Stimulated activated naive CD8-positive, alpha-beta T cell treated with anti-CD3 and anti-CD28 coated beads, Interleukin-15, Interleukin-2, amounts not matched to agents 100 ng/mL and 50 ng/mL, for 24 hours (primary cell): Measurements from ENCODE around the gene CASZ1.

ENCODE experiments used
- H3K27ac Mint-ChIP-seq: one replicate; pipeline ENCODE4 v1.8.0; 2021; ENCODE audit warnings: mild to moderate bottlenecking, mixed read lengths
- H3K27me3 Mint-ChIP-seq: one replicate; pipeline ENCODE4 v1.8.0; 2021; ENCODE audit warnings: mixed read lengths
- H3K36me3 Mint-ChIP-seq: one replicate; pipeline ENCODE4 v1.8.0; 2021; ENCODE audit warnings: low read depth, mixed read lengths
- H3K4me1 Mint-ChIP-seq: one replicate; pipeline ENCODE4 v1.8.0; 2021; ENCODE audit warnings: low read depth, mixed read lengths
- H3K4me3 Mint-ChIP-seq: one replicate; pipeline ENCODE4 v1.8.0; 2021; ENCODE audit warnings: mild to moderate bottlenecking, mixed read lengths
- H3K9me3 Mint-ChIP-seq: one replicate; pipeline ENCODE4 v1.8.0; 2021; ENCODE audit warnings: mixed read lengths

CASZ1 gene

DNA sequence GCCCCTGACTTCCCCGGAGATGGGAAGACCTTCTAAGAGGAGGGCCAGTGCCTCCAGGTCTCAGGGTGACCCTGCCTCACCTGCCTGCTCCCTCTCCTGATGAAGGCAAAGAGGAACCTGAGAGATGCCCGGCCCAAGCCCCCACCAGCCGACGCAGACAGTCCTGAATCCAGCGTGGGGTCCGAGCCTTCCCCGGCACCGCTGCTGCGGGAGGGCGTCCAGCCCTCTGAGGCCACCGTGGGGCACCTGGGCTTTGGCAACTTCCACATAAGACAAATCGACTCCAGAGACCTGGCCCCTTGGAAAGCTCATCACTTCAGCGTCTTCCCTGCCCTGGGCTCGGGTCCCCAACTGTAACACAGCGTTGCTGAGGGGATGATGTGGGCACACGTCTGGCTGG, 122.2 kb downstream of the CASZ1 start:
- H3K4me1 Mint-ChIP-seq = no peaks in the 10 kb centered on the region
- no peaks in the 10 kb centered on the region for H3K36me3 Mint-ChIP-seq
- no peaks in the 10 kb centered on the region for H3K9me3 Mint-ChIP-seq
- H3K27ac Mint-ChIP-seq = no peak overlapping the region
- H3K4me3 Mint-ChIP-seq = no peak overlapping the region
- H3K27me3 Mint-ChIP-seq = no peaks in the 10 kb centered on the region

DNA sequence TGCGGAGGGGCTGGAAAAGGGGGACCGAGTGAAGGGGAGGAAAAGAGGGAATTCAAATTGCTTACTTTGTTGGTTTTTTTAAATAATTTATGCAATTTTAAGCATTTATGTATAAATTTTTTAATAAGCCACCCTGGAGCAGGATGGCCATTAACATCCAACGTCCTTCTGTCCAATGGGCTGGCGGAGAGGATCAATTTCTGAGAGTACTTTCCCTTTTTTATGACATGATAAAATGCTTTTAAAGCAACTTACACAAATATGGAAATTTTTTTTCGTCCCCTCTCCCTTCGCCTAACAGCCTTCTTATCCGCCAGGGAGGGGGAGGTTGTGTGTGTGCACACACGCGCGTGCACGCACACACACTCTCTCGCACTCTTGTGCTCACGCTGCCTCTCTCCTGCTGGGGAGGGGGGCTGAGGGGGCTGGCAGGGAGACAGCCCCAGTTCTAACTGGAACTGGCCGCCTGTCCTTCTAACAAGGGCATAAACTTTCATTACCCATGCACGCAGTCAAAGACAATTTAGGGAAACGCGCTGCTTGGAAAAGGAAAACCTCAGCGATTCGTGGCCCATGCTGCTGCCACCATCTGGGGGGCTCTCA, 123.2 kb downstream of the CASZ1 start:
- Mint-ChIP-seq H3K36me3 (no peaks in the 10 kb centered on the region), H3K27me3 (no peaks in the 10 kb centered on the region), H3K4me1 (no peaks in the 10 kb centered on the region), H3K27ac (no peak overlapping the region), H3K4me3 (no peak overlapping the region), H3K9me3 (no peaks in the 10 kb centered on the region)

DNA sequence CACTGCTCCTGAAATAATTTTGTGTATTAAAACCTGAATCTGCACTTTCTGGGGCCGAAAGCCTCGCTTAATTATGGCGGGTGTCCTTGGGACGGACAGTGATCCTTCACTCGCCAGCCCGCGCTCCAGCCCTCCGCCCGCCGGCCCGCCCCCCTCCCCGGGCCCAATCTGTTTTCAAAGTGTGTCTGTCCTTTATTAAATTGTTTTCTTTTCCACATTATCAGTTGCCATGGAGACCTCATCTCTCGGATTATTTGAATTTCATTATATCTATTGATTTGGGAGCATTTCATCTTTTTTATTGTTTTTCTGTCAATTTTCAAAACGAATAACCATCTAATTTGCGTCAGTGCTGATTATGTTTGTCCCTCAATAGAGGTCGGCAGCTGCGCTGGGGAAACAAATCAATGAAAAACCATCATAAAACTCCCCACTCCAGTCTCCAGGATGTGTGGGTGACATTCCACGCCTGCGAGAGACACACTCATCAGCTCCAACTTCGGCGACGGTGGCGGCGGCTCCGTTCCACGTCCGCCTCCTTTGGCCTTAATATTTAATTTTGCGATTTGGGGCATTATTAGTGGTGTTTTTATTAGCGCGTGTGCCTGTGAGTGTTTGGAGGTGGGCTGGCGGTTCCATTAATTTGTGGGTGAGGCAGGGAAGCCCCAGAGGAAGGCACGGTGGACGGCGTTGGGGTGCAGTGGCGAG, 123.9 kb downstream of the CASZ1 start:
- H3K27ac Mint-ChIP-seq = no peak overlapping the region

DNA sequence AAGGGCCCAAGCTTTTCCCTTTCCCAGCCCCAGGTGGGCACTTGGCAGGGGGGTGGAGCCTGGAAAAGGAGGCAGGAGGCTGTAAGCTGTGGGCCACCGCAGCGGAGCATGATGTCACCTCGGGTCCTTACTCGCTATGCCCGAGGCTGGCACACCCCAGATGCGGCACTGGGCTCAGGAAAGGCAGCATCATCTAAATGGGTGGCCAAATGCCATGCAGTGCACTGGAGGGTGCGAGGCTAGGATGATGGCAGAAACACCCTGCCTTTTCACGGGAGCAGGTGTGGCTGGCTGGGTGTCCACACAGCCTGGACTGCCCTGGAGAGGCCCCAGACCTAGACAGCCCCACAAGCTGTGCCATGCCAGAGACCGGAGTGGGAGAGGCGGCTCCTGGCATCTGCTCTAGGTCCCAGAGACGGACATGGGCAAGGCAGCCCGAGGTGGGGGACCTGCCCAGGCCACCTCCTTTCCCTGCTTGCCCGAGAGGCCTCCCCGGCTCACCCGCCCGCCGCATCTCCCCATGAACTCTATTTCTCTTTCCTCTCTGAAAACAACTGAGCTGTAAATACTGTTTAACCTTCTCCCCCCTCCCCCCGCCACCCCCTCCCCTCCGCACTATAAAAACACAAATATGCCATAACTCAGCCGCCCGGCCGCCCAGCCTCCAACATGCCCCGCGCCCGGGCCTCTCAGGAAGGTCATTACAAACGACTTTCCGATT, 124.7 kb downstream of the CASZ1 start:
- no peak overlapping the region for H3K27ac Mint-ChIP-seq
- no peaks in the 10 kb centered on the region for H3K4me1 Mint-ChIP-seq
- no peak overlapping the region for H3K4me3 Mint-ChIP-seq
- no peaks in the 10 kb centered on the region for H3K27me3 Mint-ChIP-seq
- no peaks in the 10 kb centered on the region for H3K36me3 Mint-ChIP-seq
- no peaks in the 10 kb centered on the region for H3K9me3 Mint-ChIP-seq

More for the DNA sequence above, 123.9 kb downstream of the CASZ1 start:
- H3K36me3 Mint-ChIP-seq = no peaks in the 10 kb centered on the region
- no peaks in the 10 kb centered on the region for H3K27me3 Mint-ChIP-seq
- no peaks in the 10 kb centered on the region for H3K9me3 Mint-ChIP-seq
- no peaks in the 10 kb centered on the region for H3K4me1 Mint-ChIP-seq
- no peak overlapping the region for H3K4me3 Mint-ChIP-seq

DNA sequence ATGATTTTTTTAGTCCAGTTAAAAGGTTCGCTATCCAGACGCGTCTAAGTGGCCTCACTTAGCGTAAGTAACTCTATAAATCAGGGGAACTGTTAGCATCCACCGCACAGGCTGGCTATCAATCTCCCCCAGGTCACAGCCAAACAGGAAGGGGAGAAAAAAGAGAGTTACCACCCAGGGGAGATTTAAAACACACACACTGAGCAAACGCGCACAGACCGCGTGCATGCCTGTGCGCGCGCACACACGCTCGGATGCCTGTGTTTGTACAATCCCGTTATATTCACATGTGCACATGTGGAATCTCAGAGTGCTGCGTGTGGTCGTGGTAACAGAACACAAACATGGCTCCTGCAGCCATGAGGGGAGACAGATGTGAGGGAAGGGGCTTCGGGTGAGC, 125.4 kb downstream of the CASZ1 start:
- Mint-ChIP-seq H3K9me3 (no peaks in the 10 kb centered on the region), H3K4me3 (no peak overlapping the region), H3K27me3 (no peaks in the 10 kb centered on the region), H3K4me1 (no peaks in the 10 kb centered on the region), H3K36me3 (no peaks in the 10 kb centered on the region), H3K27ac (no peak overlapping the region)

DNA sequence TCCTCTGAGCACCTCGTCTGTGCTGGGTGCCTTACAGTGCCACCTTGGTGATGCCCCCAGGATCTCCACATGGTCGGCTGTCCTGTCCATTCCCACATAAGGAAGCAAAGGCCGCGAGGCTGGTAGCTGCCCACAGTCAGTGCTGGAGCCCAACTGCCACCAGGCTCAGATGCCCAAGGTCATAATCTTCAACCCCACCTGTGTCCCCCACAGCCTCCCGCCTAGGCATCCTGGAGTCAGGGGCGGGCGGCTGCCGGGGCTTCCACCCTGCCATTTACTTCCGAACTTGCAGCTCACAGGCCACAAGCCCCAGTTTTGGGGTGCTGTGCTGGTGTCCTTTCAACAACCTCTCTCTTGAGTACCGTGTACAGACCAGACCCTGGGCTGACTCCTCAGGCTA, 126.3 kb downstream of the CASZ1 start:
- Mint-ChIP-seq H3K4me1 (no peaks in the 10 kb centered on the region), H3K27me3 (no peaks in the 10 kb centered on the region), H3K36me3 (no peaks in the 10 kb centered on the region), H3K4me3 (no peak overlapping the region), H3K9me3 (no peaks in the 10 kb centered on the region), H3K27ac (no peak overlapping the region)

DNA sequence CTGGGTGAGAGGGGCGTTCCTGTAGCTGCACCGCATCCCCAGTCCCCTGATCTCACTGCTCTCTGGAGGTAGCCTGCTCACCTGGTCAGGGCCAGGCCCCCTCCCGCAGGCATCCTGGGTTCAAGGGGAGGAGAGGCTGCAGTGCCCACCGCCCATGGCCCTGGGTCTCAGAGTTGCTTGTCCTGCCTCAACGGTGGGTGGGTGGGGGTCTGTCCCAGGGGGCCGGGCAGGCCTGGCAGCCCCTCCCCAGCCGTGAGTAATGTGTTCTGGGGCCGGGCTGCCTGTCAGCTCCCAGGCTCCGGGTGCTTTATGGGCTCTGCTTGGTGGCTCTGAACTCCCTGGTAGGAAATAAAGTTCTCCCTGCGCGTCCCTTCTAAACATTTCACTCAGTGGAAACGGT, 126.9 kb downstream of the CASZ1 start:
- H3K36me3 Mint-ChIP-seq = no peaks in the 10 kb centered on the region
- no peak overlapping the region for H3K27ac Mint-ChIP-seq
- no peaks in the 10 kb centered on the region for H3K27me3 Mint-ChIP-seq
- H3K9me3 Mint-ChIP-seq = no peaks in the 10 kb centered on the region
- H3K4me1 Mint-ChIP-seq = no peaks in the 10 kb centered on the region
- H3K4me3 Mint-ChIP-seq = no peak overlapping the region

DNA sequence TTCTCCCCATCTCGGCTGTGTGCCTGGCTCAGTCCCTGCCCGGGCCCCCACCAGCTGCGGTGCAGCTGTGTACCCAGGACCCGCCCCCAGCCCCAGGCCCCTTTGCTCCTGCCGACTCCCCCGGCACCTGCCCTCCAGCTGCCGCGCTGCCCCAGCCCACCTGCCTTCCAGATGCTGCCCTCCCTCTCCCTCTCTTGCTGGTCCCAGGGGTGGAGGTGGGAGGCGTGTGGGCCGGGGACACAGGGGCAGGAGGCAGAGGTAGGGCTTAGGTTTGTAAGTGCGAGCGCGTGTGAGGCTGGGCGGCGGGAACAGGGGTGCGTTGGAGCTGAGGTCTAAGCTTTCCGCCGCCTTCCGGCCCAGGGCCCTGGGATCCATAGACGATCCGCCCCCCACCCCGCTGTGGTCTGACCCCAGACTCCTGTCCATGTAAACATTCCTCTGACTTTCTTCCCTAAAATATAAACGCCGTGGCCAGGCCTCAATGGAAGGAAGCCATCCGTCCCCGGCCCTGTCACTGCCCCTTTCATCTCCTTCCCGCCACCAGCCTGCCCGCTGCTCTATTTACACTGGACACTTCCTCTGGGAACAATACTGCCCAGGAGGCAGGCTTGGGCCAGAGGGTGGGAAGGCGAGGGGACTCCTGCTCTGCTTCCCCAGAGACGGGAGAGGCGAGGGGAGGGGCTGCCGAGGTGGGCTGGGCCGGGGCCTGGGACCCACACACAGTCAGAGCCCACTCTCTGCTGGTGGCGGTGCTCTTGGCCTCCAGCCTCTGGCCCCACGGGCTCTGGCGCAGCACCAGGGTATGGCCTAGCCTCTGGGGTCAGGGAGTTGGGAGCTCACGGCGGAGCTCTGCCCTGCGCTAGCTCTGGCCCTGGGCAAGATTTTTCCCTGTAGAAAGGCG, 128.3 kb downstream of the CASZ1 start:
- H3K4me3 Mint-ChIP-seq = no peak overlapping the region
- no peaks in the 10 kb centered on the region for H3K27me3 Mint-ChIP-seq
- no peaks in the 10 kb centered on the region for H3K9me3 Mint-ChIP-seq
- H3K4me1 Mint-ChIP-seq = no peaks in the 10 kb centered on the region
- no peaks in the 10 kb centered on the region for H3K36me3 Mint-ChIP-seq
- no peak overlapping the region for H3K27ac Mint-ChIP-seq

DNA sequence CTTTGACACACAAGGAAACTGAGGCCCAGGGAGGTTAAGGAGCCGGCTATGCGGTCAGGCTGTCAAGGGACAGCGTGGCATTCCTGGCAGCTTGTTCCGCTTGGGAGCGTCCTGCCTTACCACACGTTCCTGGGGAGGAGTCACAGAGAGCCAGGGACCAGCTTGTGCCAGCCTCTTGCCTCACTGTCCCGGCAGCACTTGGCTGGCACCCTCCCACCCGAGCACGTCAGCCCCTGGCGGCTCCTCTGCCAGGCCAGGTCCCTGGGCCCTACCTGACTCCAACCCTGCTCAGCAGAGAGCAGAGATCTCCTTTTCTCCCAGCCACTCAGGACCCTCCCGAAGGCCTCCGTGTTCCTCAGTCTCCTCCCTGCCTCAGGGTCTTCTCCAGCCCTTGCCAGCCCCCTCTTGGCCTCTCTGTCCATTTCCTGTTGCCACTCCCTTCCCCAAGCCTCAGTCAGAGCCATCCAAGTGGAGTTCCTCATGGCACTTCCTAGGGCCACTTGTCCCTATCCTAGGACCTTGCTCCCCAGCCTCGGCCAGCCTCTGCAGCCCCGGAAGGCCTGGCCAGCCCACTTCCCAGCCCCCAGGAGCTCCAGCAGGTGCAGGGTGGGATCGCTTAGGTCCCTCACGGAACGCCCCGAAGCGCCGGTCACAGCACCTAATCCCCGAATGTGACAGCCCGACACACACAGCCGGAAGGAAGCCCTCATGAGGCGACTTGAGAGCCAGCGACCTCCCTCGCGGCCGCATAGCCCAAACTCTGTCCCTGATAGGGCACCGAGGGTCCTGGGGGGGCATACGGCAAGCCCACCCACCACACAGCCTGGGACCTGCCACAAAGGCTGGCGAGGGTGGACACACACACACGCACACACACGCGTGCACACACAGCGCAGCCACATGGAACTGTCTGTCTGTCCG, 130.3 kb downstream of the CASZ1 start:
- H3K4me1 Mint-ChIP-seq = no peaks in the 10 kb centered on the region
- no peaks in the 10 kb centered on the region for H3K36me3 Mint-ChIP-seq
- no peak overlapping the region for H3K4me3 Mint-ChIP-seq
- no peaks in the 10 kb centered on the region for H3K27me3 Mint-ChIP-seq
- H3K9me3 Mint-ChIP-seq = no peaks in the 10 kb centered on the region
- H3K27ac Mint-ChIP-seq = no peak overlapping the region

DNA sequence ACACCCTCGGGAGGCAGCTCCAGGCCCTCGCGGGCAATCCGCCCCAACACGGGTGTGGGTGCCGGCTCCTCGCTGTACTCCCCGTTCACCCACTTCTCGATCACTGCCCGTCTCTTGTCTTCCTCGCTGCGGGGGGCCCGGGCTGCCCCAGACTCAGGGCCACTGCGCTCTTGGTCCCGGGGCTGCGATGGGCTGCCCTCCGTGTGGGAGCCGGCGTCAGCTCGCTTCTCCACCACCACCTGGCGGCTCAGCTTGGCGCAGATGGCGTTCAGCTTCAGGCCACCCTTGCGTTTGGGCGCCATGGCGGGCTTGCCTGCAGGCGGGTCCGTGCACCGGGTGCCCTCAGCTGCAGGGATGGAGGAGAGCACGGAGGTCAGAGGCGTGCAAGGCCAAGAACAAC, 131.2 kb downstream of the CASZ1 start:
- H3K9me3 Mint-ChIP-seq = no peaks in the 10 kb centered on the region
- no peak overlapping the region for H3K4me3 Mint-ChIP-seq
- no peaks in the 10 kb centered on the region for H3K36me3 Mint-ChIP-seq
- no peaks in the 10 kb centered on the region for H3K27me3 Mint-ChIP-seq
- H3K27ac Mint-ChIP-seq = no peak overlapping the region
- no peaks in the 10 kb centered on the region for H3K4me1 Mint-ChIP-seq

DNA sequence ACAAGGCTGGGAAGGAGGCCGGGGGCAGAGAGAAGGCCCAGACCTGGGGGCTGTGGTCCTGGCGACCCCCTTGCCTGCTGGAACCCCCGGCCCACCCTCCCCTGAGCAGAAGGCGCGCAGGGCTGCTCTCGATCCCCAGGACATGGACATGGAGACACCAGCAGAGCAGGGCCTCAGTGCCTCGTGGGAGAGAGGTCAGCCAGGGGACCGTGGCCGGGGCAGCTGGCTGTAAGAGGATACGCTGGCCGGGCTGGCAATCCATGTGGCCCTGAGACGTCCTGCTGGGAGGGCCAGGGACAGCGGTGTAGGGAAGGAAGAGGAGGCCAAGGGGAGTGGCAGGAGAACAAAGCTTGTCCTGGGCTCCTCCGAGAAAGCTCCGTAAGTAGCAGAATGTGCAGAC, 132.2 kb downstream of the CASZ1 start:
- H3K27ac Mint-ChIP-seq = no peak overlapping the region
- H3K9me3 Mint-ChIP-seq = no peaks in the 10 kb centered on the region
- H3K27me3 Mint-ChIP-seq = no peaks in the 10 kb centered on the region
- H3K4me3 Mint-ChIP-seq = no peak overlapping the region
- no peaks in the 10 kb centered on the region for H3K36me3 Mint-ChIP-seq
- no peaks in the 10 kb centered on the region for H3K4me1 Mint-ChIP-seq

DNA sequence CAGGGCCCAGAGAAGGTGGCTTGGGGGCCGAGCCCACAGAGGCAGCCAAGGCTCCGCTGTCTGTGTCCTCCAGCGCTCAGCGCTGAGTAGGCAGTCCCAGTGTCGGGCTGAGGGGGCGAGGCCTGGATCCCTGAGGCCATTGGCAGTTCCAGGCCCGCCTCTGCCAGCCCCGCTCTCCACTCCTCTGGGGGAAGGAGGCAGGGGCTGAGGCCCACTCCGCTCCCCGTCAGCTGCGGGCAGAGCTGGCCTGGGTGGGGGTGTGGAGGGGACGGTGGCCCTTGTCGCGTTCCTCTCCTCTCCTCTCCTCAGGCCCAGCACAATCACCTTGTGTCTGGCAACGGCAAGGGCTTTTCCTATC, 132.8 kb downstream of the CASZ1 start:
- Mint-ChIP-seq H3K27ac (no peak overlapping the region), H3K9me3 (no peaks in the 10 kb centered on the region), H3K36me3 (no peaks in the 10 kb centered on the region)

DNA sequence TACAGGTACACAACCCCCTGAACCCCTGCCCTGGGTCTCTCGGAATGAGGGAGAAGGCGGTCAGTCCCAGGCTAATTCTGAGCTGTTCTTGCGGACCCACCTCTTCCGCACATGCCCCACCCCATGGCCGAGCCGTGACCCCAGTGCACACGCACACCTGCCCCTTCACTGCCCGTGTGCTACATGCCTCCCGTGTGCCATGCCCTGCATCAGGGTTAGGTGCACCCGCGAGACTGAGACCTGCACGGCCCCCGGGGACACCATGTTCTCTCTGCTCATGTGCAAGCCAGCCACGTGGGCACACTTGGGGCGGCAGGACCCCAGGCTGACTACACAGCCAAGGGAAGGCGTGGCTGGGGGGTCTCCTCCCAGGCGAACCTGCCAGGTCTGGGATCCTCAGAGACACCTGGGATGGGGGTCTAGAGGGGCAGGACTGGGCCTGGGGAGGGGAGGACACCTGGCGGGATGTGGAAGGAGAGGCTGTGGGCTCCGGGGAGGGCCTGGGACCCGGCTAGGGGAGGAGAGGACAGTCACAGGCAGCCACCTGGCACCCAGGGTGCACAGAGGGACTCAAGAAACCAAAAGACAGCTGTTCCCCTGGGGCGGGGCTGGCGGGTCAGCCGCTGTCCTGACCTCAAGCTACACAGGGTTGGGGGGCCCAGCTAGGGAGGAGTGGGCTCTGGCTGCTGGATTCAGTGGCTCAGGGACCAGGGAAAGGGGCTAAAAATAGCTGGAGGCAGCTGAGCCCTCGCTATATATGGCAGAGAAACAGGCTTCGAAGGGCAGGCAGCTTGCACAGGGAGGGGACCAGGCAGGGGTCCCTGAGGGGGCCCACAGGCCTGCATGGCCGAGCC, 133.4 kb downstream of the CASZ1 start:
- no peaks in the 10 kb centered on the region for H3K27me3 Mint-ChIP-seq
- H3K4me3 Mint-ChIP-seq = no peak overlapping the region
- H3K4me1 Mint-ChIP-seq = no peaks in the 10 kb centered on the region
- H3K27ac Mint-ChIP-seq = no peak overlapping the region
- H3K36me3 Mint-ChIP-seq = no peaks in the 10 kb centered on the region
- no peaks in the 10 kb centered on the region for H3K9me3 Mint-ChIP-seq

More for the DNA sequence above, 132.8 kb downstream of the CASZ1 start:
- no peaks in the 10 kb centered on the region for H3K4me1 Mint-ChIP-seq
- no peaks in the 10 kb centered on the region for H3K27me3 Mint-ChIP-seq
- H3K4me3 Mint-ChIP-seq = no peak overlapping the region
